Astrocyte (in vitro differentiated cells and primary cell): ENCODE measurements around the gene TPO. TPM values are rescaled to one million over a fixed set of nuclear protein-coding genes. Genes with fewer than 3 reads are reported as not detected.

Source experiments
- DNase-seq: peaks from one replicate; pipeline ENCODE4 v3.0.0-alpha.2; 2010; ENCODE audit warnings: low read depth
- FAIRE-seq: peaks from 2 replicates; lab custom pipeline; 2011; peaks lifted over from hg19 to GRCh38; lab: Jason Lieb, UNC
- H2AFZ ChIP-seq: 2 replicates; pipeline ENCODE4 v1.6.0; 2012; ENCODE audit warnings: low read depth, low read length, inconsistent platforms
- H3K27ac ChIP-seq: 2 replicates; pipeline ENCODE4 v1.5.1; 2011; ENCODE audit warnings: low read depth, low read length, inconsistent platforms
- H3K27me3 ChIP-seq: 2 replicates; pipeline ENCODE4 v1.6.0; 2011; ENCODE audit warnings: low read length, inconsistent platforms; ENCODE audit not compliant: insufficient read depth
- H3K36me3 ChIP-seq: 2 replicates; pipeline ENCODE4 v1.5.1; 2011; ENCODE audit warnings: low read length, inconsistent platforms; ENCODE audit not compliant: insufficient read depth
- H3K4me1 ChIP-seq: 2 replicates; pipeline ENCODE4 v1.5.1; 2011; ENCODE audit warnings: low read length, inconsistent platforms; ENCODE audit not compliant: insufficient read depth
- H3K4me2 ChIP-seq: 2 replicates; pipeline ENCODE4 v1.6.0; 2012; ENCODE audit warnings: low read length, inconsistent platforms
- H3K4me3 ChIP-seq: 2 replicates; pipeline ENCODE4 v1.5.1; 2011; ENCODE audit warnings: low read depth, mild to moderate bottlenecking, low read length, inconsistent platforms; ENCODE audit not compliant: insufficient read depth
- H3K79me2 ChIP-seq: 2 replicates; pipeline ENCODE4 v1.6.0; 2012; ENCODE audit warnings: mild to moderate bottlenecking, low read length, inconsistent platforms; ENCODE audit not compliant: insufficient read depth
- H3K9ac ChIP-seq: 2 replicates; pipeline ENCODE4 v1.6.0; 2012; ENCODE audit warnings: mild to moderate bottlenecking, low read length, inconsistent platforms
- H3K9me3 ChIP-seq: 2 replicates; pipeline ENCODE4 v1.5.1; 2012; ENCODE audit warnings: low read depth, mild to moderate bottlenecking, low read length, inconsistent platforms; ENCODE audit not compliant: insufficient read depth
- H4K20me1 ChIP-seq: 2 replicates; pipeline ENCODE4 v1.6.0; 2012; ENCODE audit warnings: low read length, inconsistent platforms; ENCODE audit not compliant: insufficient read depth
- H3K27ac Mint-ChIP-seq: one replicate; pipeline ENCODE4 v1.8.0; 2021; ENCODE audit warnings: mild to moderate bottlenecking, mixed read lengths; ENCODE audit not compliant: unreplicated experiment
- H3K27me3 Mint-ChIP-seq: one replicate; pipeline ENCODE4 v1.8.0; 2021; ENCODE audit warnings: low read depth, mixed read lengths; ENCODE audit not compliant: unreplicated experiment
- H3K36me3 Mint-ChIP-seq: one replicate; pipeline ENCODE4 v1.8.0; 2021; ENCODE audit warnings: low read depth, mixed read lengths; ENCODE audit not compliant: unreplicated experiment
- H3K4me1 Mint-ChIP-seq: one replicate; pipeline ENCODE4 v1.8.0; 2021; ENCODE audit warnings: low read depth, mixed read lengths; ENCODE audit not compliant: unreplicated experiment
- H3K4me3 Mint-ChIP-seq: one replicate; pipeline ENCODE4 v1.8.0; 2021; ENCODE audit warnings: mild to moderate bottlenecking, moderate library complexity, mixed read lengths; ENCODE audit not compliant: unreplicated experiment
- H3K9me3 Mint-ChIP-seq: one replicate; pipeline ENCODE4 v1.8.0; 2021; ENCODE audit warnings: mild to moderate bottlenecking, mixed read lengths; ENCODE audit not compliant: unreplicated experiment
- CTCF ChIP-seq: IDR thresholded peaks from 2 replicates; pipeline ENCODE4 v1.5.1; 2011; ENCODE audit warnings: low read depth, mild to moderate bottlenecking, inconsistent platforms, low read length, moderate library complexity; ENCODE audit not compliant: insufficient read depth
- EZH2 ChIP-seq: IDR thresholded peaks from 2 replicates; pipeline ENCODE4 v1.6.1; 2012; ENCODE audit warnings: mild to moderate bottlenecking, low read length, inconsistent platforms; ENCODE audit not compliant: insufficient read depth
- total RNA-seq: library from RNA; stranded (reverse); gene quantifications from 2 replicates; pipeline ENCODE4 v1.2.1, GENCODE V29; 2021

Gene TPO
- total RNA-seq, 1 donor from 2014 or later, result not detected

DNA sequence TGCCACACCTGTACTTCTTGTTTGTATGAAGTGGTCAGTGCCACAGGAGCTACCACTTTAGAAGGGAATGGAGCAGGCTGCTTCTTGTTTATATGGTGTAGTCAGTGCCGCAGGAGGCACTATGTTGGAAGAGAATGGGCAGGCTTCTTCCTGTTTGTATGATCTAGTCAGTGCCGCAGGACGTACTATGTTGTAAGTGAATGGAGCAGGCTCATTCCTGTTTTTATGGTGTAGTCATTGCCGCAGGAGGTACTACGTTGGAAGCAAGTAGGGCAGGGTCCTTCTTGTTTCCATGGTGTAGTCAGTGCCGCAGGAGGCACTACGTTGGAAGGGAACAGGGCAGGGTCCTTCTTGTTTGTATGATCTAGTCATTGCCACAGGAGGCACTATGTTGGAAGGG, 27.3 kb downstream of the TPO start:
- no peak for DNase-seq
- H3K4me1 Mint-ChIP-seq, result no peaks in the 10 kb centered on the region
- no peaks in the 10 kb centered on the region for H3K36me3 Mint-ChIP-seq
- H3K9me3 Mint-ChIP-seq, result peaks cover 9% of the 10 kb centered on the region
- no peaks in the 10 kb centered on the region for H3K36me3 ChIP-seq
- no peak for FAIRE-seq
- no peak overlapping the region for H3K27ac Mint-ChIP-seq
- no peak overlapping the region for H3K4me3 ChIP-seq
- no peak overlapping the region for H3K9ac ChIP-seq
- H3K27ac ChIP-seq, result no peak overlapping the region
- H3K4me3 Mint-ChIP-seq, result no peak overlapping the region
- H3K27me3 ChIP-seq, result no peaks in the 10 kb centered on the region
- no peaks in the 10 kb centered on the region for H3K9me3 ChIP-seq
- peaks cover 40% of the 10 kb centered on the region for H3K27me3 Mint-ChIP-seq
- TF ChIP-seq EZH2 (no peak), CTCF (no peak)
- H3K79me2 ChIP-seq, result no peaks in the 10 kb centered on the region
- no peak overlapping the region for H3K4me2 ChIP-seq
- H2AFZ ChIP-seq, result no peak overlapping the region
- no peaks in the 10 kb centered on the region for H3K4me1 ChIP-seq
- H4K20me1 ChIP-seq, result no peaks in the 10 kb centered on the region

DNA sequence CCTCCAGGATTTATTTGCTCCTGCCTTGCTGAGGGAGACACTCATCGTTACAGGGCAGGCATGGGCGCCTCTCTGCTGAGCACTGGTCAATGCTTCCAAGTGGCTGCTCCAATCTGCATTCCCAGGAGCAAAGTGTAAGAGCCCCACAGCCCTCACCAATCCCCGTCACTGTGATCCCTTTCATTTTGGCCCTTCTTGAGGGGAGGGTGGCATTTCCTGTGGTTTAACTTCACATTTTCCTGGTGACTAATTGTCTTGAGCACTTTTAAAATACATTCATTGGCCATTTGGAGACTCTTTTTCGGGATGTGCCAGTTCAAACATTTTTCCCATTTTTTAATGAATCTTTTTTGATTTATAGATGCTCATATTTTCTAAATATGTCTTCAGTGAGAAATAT, 33.0 kb downstream of the TPO start:
- Histone ChIP-seq H3K4me2 (no peak overlapping the region), H3K27ac (no peak overlapping the region), H3K36me3 (no peaks in the 10 kb centered on the region), H3K79me2 (no peaks in the 10 kb centered on the region), H3K4me3 (no peak overlapping the region), H3K4me1 (no peaks in the 10 kb centered on the region), H3K9me3 (no peaks in the 10 kb centered on the region), H3K9ac (no peak overlapping the region), H2AFZ (no peak overlapping the region), H4K20me1 (no peaks in the 10 kb centered on the region), H3K27me3 (no peaks in the 10 kb centered on the region)
- Mint-ChIP-seq H3K27me3 (peaks cover 32% of the 10 kb centered on the region), H3K4me3 (no peak overlapping the region), H3K36me3 (no peaks in the 10 kb centered on the region), H3K4me1 (peaks cover 20% of the 10 kb centered on the region), H3K9me3 (peaks cover 4% of the 10 kb centered on the region), H3K27ac (peak overlapping the region; percentile 26)
- TF ChIP-seq CTCF, result no peak
- no peak for TF ChIP-seq EZH2
- FAIRE-seq (no peak), DNase-seq (no peak)

- Histone ChIP-seq H4K20me1 (no peaks in the 10 kb centered on the region), H3K4me2 (no peak overlapping the region), H3K9me3 (no peaks in the 10 kb centered on the region), H3K4me3 (no peak overlapping the region), H3K79me2 (no peaks in the 10 kb centered on the region), H3K9ac (no peak overlapping the region), H2AFZ (no peak overlapping the region), H3K27me3 (no peaks in the 10 kb centered on the region), H3K36me3 (no peaks in the 10 kb centered on the region), H3K27ac (no peak overlapping the region), H3K4me1 (no peaks in the 10 kb centered on the region)
- peaks cover 4% of the 10 kb centered on the region for H3K9me3 Mint-ChIP-seq
- peaks cover 22% of the 10 kb centered on the region for H3K27me3 Mint-ChIP-seq
- H3K4me1 Mint-ChIP-seq, result peaks cover 20% of the 10 kb centered on the region
- H3K36me3 Mint-ChIP-seq, result no peaks in the 10 kb centered on the region
- no peak for FAIRE-seq
- no peak overlapping the region for H3K27ac Mint-ChIP-seq
- H3K4me3 Mint-ChIP-seq, result no peak overlapping the region
- no peak for DNase-seq
- TF ChIP-seq CTCF (no peak), EZH2 (no peak)
Observed at GRCh38 chr2:1448009-1448408, 34.7 kb downstream of the TPO start.
